Activated CD4-positive, alpha-beta T cell treated with anti-CD3 and anti-CD28 coated beads, Interleukin-10, Interleukin-2, amounts not matched to agents 100 ng/mL and 50 ng/mL, durations not matched to agents 16 hours and 8 hours (primary cell): ENCODE measurements around the gene ZNF782.
"Not testable (repeated sequence)": the region's sequence is repeated elsewhere in the genome, so short reads cannot be mapped to it uniquely, and the experiment has no call there.

Source experiments
- DNase-seq: peaks from one replicate; pipeline ENCODE4 v3.0.0-alpha.2; 2020

ZNF782 gene

GRCh38 chr9:96853781-96854650, at the start of gene ZNF782:
Gene ZNF782, minus strand, starts transcription at chr9:96854514. Its CDS starts 2,553 bp downstream, at chr9:96851961.
- peak; percentile 92 for DNase-seq

- DNase-seq, result not testable (repeated sequence)
Observed at GRCh38 chr9:96900010-96900409, 45.7 kb upstream of the ZNF782 start.

DNA sequence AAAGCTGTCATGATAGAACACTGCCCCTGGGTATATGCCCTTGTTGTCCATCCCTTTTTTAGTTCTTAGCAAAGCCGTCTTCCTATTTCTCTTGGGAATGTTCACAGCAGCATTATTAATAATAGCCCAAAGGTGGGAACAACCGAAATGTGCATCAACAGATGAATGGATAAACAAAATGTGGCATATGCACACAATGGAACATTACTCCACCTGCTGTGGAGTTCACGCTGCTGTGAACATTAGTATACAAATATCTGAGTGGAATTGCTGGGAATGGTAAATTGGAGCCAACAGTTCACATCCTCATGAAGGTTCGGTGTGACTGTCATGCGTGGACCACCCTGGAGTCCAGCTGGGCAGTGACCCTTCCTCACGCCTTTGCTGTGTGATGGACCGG, 37.8 kb upstream of the ZNF782 start:
- DNase-seq, result no peak

- no peak for DNase-seq
Observed at GRCh38 chr9:96888591-96888990, 34.3 kb upstream of the ZNF782 start.

GRCh38 chr9:96885424-96885823, 31.1 kb upstream of the ZNF782 start:
- DNase-seq, result no peak

- peak; percentile 8 for DNase-seq
Observed at GRCh38 chr9:96884443-96884842, 30.1 kb upstream of the ZNF782 start.

DNA sequence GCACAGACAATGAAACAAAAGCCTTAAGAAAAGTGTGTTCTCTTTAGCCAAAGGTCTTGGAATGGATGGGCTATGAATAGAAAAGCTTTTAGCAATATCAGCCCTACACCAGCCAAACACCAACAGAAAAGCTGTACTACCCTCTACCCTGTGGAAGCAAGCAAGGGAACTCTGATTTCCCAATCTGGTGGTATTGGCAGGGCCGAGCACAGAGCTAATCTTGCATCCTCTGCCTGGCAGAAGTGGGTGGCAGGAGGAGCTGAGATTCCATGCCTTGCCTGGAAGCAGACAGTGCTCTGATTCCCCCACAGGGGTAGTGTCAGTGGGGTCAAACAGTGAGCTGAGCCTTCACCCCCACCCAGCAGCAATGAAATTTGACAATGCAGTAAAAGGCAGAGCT, 29.6 kb upstream of the ZNF782 start:
- DNase-seq, result no peak

GRCh38 chr9:96877269-96877668, 23.0 kb upstream of the ZNF782 start:
- DNase-seq, result no peak

DNA sequence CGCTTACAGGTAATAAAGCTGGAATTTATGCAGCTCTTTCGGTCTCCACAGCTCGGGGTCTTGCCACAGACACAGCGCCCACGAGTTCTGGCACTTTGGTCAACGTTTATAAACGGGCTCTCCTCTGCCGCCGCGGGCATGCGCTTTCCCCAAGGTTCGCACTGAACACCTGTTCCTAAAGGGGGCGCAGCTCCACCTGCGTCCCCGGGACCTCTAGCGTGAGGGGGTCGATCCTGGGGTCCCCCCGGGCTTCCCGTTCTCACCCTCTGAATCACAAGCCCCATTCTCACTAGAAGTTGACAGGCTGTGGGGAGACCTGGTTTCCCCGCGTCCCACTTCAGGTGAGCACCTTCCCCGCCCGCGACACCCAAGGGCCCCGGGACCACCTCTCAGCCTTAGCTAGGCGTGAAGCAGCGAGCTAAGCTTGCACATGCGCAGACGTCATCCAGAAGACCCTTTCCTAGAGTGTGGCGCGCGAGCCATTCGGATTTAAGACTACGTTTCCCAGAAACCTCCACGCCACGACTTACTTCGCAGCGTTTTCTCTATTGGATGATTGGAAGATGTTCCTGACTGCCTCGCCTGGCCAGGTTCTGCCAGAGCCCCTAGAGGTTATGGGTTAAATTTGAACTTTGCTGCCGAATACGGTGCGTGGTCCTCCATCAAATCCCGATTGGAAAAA, 21.3 kb upstream of the ZNF782 start:
- peak; percentile 75 for DNase-seq

DNA sequence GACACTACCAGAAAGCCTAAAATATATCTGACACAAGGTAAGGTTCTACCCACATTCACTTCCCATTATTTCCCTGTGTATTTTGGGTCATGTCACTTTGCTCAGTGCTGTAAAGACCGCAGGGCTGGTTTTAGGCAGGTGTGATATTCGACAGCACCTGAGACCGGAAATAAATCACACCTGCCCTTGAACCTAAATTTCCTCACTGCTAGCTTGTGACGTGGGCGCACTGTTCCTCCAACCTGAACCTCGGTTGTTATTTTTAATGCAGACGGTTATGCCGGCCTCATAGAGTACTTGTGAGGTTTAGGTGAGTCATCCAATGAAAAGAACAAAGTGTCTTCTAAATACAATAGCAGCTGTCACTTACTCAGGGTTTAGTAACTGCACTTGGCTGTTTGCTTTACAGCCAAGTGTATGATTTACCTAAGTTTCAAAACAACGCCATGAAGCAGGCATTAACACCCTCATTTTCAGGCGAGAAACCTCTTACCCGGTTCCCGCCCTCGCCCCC, 20.7 kb upstream of the ZNF782 start:
- peak; percentile 61 for DNase-seq

DNA sequence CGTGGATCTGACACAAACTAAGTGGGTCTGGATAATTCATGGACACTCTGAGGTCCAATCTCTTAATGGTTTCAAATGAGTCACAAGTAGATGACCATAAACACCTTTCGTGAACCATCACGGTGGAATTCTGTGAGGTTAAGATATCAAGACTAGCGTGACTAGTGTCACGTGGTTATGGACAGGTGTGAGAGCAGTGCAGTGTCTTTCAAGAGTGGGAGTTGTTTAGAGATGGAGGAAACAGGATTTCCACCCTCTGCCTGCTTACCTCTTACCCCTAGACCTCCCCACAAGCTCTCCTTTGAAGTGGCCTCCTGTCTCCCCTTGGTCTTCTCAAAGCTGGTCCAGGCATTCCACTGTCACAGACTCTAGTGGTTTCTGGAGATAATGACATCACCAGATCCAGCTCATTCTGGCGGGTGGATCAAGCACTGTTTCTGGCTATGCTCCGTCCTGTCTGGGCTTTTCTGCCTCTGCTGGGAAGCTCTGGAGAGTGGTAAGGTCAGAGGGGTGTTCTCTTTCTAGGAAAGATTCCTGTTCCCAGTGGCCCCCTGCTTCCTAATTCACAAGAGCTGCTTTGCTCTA, 20.0 kb upstream of the ZNF782 start:
- no peak for DNase-seq

DNA sequence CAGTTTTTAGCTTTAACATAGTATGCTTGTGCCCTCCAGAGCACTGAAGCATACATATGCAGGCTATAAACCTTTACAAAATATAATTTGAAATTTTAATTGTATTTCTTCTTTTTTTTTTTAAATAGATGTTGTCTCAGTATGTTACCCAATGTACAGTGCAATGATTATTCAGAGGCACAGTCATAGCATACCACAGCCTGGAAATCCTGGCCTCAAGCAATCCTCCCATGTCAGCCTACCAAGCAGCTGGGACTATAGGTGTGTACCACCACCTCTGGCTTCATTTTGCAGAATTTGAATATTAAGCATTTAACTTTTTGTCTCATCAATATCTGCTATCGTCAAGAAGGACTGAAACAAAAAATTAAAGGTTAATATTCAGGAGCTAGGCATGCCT, 16.9 kb upstream of the ZNF782 start:
- DNase-seq, result no peak

DNA sequence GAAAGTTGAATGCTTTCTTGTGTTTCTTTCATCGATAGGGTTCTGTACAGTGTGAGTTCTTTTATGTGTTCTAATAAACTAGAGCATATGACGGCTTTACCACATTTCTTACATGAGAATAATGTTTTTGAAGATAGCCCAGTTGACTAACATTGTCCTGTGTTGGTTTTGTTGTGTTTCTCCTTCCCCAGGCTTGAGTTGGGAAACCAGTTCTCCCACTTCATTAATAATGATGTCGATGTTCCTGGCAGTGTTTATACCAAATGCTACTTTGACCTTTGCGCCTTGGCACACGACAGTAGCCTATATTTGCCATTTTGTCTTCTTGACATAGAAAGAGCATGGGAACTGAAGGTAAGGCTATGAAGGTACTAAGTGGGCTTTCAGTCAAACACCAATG, 14.4 kb upstream of the ZNF782 start:
- no peak for DNase-seq

DNA sequence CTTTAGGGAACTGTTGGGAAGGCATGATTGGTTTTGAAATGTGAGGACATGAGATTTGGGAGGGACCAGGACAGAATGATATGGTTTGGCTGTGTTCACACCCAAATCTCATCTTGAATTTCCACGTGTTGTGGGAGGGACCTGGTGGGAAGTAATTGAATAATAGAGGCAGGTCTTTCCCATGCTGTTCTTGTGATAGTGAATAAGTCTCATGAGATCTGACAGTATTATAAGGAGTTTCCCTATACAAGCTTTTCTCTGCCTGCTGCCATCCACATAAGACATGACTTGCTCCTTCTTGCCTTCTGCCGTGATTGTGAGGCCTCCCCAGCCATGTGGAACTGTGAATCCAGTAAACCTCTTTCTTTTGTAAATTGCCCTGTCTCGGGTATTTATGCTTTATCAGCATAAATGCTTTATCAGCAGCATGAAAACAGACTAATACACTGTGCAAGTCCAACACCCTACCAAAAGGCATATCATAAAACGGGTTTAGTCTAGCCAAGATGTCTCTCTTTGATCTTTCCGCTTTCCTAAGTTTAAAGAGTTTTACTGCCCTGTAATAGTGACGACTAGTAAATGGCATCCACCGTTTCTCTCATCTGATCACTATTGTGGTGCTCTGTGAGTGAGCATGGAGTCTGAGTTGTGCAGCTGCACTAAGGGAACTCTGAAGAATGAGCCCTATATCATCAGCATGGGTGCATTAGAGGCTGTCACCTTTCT, 12.9 kb upstream of the ZNF782 start:
- DNase-seq, result no peak

DNA sequence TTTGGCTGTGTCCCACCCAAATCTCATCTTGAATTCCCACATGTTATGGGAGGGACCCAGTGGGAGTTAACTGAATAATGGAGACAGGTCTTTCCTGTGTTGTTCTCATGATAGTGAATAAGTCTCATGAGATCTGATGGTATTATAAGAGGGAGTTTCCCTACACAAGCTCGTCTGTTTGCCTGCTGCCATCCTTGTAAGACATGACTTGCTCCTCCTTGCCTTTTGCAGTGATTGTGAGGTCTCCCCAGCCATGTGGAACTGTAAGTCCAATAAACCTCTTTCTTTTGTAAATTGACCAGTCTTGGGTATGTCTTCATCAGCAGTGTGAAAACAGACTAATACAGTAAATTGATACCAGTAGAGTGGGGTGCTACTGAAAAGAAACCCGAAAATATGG, 10.9 kb upstream of the ZNF782 start:
- DNase-seq, result not testable (repeated sequence)

DNA sequence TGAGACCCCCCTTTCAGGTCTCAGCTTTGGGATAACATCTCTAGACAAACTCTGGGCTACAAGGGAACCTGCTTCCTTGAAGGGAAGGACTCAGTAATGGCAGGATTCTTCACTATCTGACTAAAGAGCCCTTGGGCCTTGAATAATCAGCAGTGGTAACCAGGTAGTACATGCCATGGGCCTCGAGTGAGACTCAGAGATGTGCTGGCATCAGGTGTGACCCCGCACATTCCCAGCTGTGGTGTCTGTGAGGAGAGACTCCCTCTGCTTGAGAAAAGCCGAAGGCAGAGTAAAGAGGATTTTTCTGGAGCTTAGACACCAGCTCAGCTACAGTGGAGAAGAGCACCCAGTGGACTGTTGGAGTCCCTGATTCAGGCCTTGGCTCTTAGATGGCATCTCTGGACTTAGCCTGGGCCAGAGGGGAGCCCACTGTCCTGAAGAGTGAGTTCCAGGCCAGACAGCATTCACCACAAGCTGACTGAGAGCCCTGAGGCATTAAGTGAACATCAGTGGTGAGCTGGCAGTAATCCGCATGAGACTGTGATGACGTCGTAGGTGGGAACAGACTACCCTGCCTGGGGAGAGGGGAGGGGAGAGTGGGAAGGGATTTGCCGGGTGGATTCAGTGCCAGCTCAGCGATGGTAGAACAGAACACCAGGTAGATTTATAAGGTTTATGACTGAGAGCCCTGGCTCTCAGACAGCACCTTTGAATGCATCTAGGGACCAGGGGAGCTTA, 5.3 kb upstream of the ZNF782 start:
- no peak for DNase-seq

- no peak for DNase-seq
Observed at GRCh38 chr9:96858670-96859069, 4.4 kb upstream of the ZNF782 start.

GRCh38 chr9:96858018-96858573, 3.8 kb upstream of the ZNF782 start:
- DNase-seq, result peak; percentile 10

- DNase-seq, result peak; percentile 70
Observed at GRCh38 chr9:96856363-96857286, 2.3 kb upstream of the ZNF782 start.

GRCh38 chr9:96854651-96855273, 448 bp upstream of the ZNF782 start:
- DNase-seq, result no peak
